ENCODE measurements around the gene RIT2. TPM values are rescaled to one million over a fixed set of nuclear protein-coding genes. Genes with fewer than 3 reads are reported as not detected.

RIT2 gene
- total RNA-seq, 4 donors from 2014 or later: not detected

- no peaks in the 10 kb centered on the region for H3K27me3 ChIP-seq
- TF ChIP-seq CTCF (IDR thresholded peaks at IDR 0.05) (no peak), POLR2A (IDR thresholded peaks at IDR 0.05) (no peak)
- H3K9me3 ChIP-seq: no peaks in the 10 kb centered on the region
- no peak overlapping the region for H3K4me3 ChIP-seq
- H3K27ac ChIP-seq: no peak overlapping the region
- no peaks in the 10 kb centered on the region for H3K36me3 ChIP-seq
- no peak for DNase-seq
- H3K4me1 ChIP-seq: no peaks in the 10 kb centered on the region
Observed at GRCh38 chr18:43068781-43069180, 46.7 kb downstream of the RIT2 start.

- no peak overlapping the region for H3K4me3 ChIP-seq
- no peaks in the 10 kb centered on the region for H3K27me3 ChIP-seq
- no peaks in the 10 kb centered on the region for H3K9me3 ChIP-seq
- TF ChIP-seq CTCF (IDR thresholded peaks at IDR 0.05) (no peak), POLR2A (IDR thresholded peaks at IDR 0.05) (no peak)
- no peaks in the 10 kb centered on the region for H3K4me1 ChIP-seq
- no peak overlapping the region for H3K27ac ChIP-seq
- no peak for DNase-seq
- no peaks in the 10 kb centered on the region for H3K36me3 ChIP-seq
Observed at GRCh38 chr18:43067570-43067969, 47.9 kb downstream of the RIT2 start.

GRCh38 chr18:43061816-43062215, 53.7 kb downstream of the RIT2 start:
- TF ChIP-seq POLR2A (IDR thresholded peaks at IDR 0.05) (no peak), CTCF (IDR thresholded peaks at IDR 0.05) (no peak)
- DNase-seq: no peak
- Histone ChIP-seq H3K27ac (no peak overlapping the region), H3K36me3 (no peaks in the 10 kb centered on the region), H3K4me1 (no peaks in the 10 kb centered on the region), H3K27me3 (no peaks in the 10 kb centered on the region), H3K4me3 (no peak overlapping the region), H3K9me3 (no peaks in the 10 kb centered on the region)

- Histone ChIP-seq H3K4me1 (no peaks in the 10 kb centered on the region), H3K9me3 (no peaks in the 10 kb centered on the region), H3K27me3 (no peaks in the 10 kb centered on the region), H3K36me3 (no peaks in the 10 kb centered on the region), H3K4me3 (no peak overlapping the region), H3K27ac (no peak overlapping the region)
- no peak for DNase-seq
- TF ChIP-seq CTCF (IDR thresholded peaks at IDR 0.05): no peak
- TF ChIP-seq POLR2A (IDR thresholded peaks at IDR 0.05): no peak
Observed at GRCh38 chr18:43061318-43061717, 54.2 kb downstream of the RIT2 start.

GRCh38 chr18:43060020-43060419, 55.5 kb downstream of the RIT2 start:
- TF ChIP-seq POLR2A (IDR thresholded peaks at IDR 0.05) (no peak), CTCF (IDR thresholded peaks at IDR 0.05) (no peak)
- no peaks in the 10 kb centered on the region for H3K4me1 ChIP-seq
- no peak overlapping the region for H3K27ac ChIP-seq
- H3K4me3 ChIP-seq: no peak overlapping the region
- H3K27me3 ChIP-seq: no peaks in the 10 kb centered on the region
- H3K9me3 ChIP-seq: no peaks in the 10 kb centered on the region
- no peaks in the 10 kb centered on the region for H3K36me3 ChIP-seq
- no peak for DNase-seq

Measured in Peyer's patch (tissue), 4 donors.